Activated CD8-positive, alpha-beta T cell treated with anti-CD3 and anti-CD28 coated beads, Interleukin-2, amount 10 ng/mL, durations not matched to agents 7 days and 5 days (primary cell): Measurements from ENCODE around the gene MITD1. TPM values are rescaled to one million over a fixed set of nuclear protein-coding genes. Genes with fewer than 3 reads are reported as not detected.

Experiments used
- total RNA-seq, 2 experiments: library from RNA; stranded (reverse); gene quantifications; one replicate each; pipeline ENCODE4 v1.2.3, GENCODE V29; 2021

The MITD1 gene
- total RNA-seq, 2 experiments from 2014 or later = 51.3 to 53.3 TPM

Other genes with a start within 250 kb of the MITD1 start
- gene CRACDL, start 244.8 kb downstream of the MITD1 start, total RNA-seq = under 1 TPM; 0.18 to 0.97 TPM
- under 1 TPM; 0.37 to 0.86 TPM for gene C2orf15, start 39.4 kb downstream of the MITD1 start, total RNA-seq
- gene TSGA10, start 26.1 kb downstream of the MITD1 start, total RNA-seq = 1 to 10 TPM; 6.0 to 6.9 TPM
- gene LIPT1, start 26.1 kb downstream of the MITD1 start, total RNA-seq = 1 to 10 TPM; 7.5 to 7.9 TPM
- gene MRPL30, start 126 bp upstream of the MITD1 start, total RNA-seq = 10 to 100 TPM; 23.3 to 24.4 TPM
- not detected for gene LYG2, start 74.6 kb upstream of the MITD1 start, total RNA-seq
- gene LYG1, start 120.1 kb upstream of the MITD1 start, total RNA-seq = 1 to 10 TPM; 1.4 to 1.6 TPM
- 10 to 100 TPM; 34.7 to 38.3 TPM for gene TXNDC9, start 155.3 kb upstream of the MITD1 start, total RNA-seq
- 10 to 100 TPM; 47.5 TPM for gene EIF5B, start 156.3 kb upstream of the MITD1 start, total RNA-seq